K562 (cell line): ENCODE results near the gene PRKAR2B. TPM values are rescaled to one million over a fixed set of nuclear protein-coding genes. Genes with fewer than 3 reads are reported as not detected.

Experiments used
- ATAC-seq: fragments of 200-7000 bp; cut with Tn5 transposase; 3 replicates; pipeline ENCODE4 v1.9.1; 2020; ENCODE audit warnings: moderate library complexity
- BruUV-seq: library from RNA; stranded (reverse); fragments of 400-500 nt; replicated peaks from 2 replicates; lab custom pipeline; 2021; lab: Mats Ljungman, UMichigan
- CTCF ChIA-PET: fragments of 300-600 bp; formaldehyde crosslinking; extraction: SDS; loops from one replicate; lab custom pipeline; 2021; ENCODE audit warnings: low intra/inter-chr PET ratio; lab: Yijun Ruan, JAX
- POLR2A ChIA-PET: fragments of 300-600, 350-650 bp; sonication (Branson Sonifier 250); formaldehyde crosslinking; extraction: SDS; loops from one replicate; lab custom pipeline; 2021; ENCODE audit warnings: antibody characterized with exemption, inconsistent platforms; lab: Yijun Ruan, JAX
- DNase-seq, 4 experiments: peaks; one replicate each; pipeline versions ENCODE4 v3.0.0 to v3.0.0-alpha.2; 2011 to 2018; ENCODE audit warnings: low spot score in 3 of 4, mixed read lengths in 3 of 4; ENCODE audit errors: extremely low read depth in 1 of 4
- FAIRE-seq: peaks from 2 replicates; lab custom pipeline; 2011; peaks lifted over from hg19 to GRCh38; lab: Jason Lieb, UNC
- H2AFZ ChIP-seq: 2 replicates; pipeline ENCODE4 v1.6.0; 2011; ENCODE audit warnings: low read depth, low read length, control low read depth, inconsistent platforms
- H3K27ac ChIP-seq: fragments of 200-600 bp; 3 replicates; pipeline ENCODE4 v1.8.0; 2011; ENCODE audit warnings: low read depth, mild to moderate bottlenecking, control low read depth, inconsistent platforms, low read length, moderate library complexity, mixed read lengths; ENCODE audit errors: extremely low read depth
- H3K27me3 ChIP-seq, 2 experiments: fragments of 300-600 bp in 1 of 2; 2 replicates in 1 of 2; 3 replicates in 1 of 2; pipeline versions ENCODE4 v1.6.0 to v1.8.0; 2011; ENCODE audit warnings: inconsistent platforms in 2 of 2, low read length in 2 of 2, mild to moderate bottlenecking in 1 of 2, mixed read lengths in 1 of 2, moderate library complexity in 1 of 2; ENCODE audit not compliant: control insufficient read depth in 2 of 2, insufficient read depth in 2 of 2
- H3K36me3 ChIP-seq: fragments of 300-600 bp; 3 replicates; pipeline ENCODE4 v1.8.0; 2011; ENCODE audit warnings: mild to moderate bottlenecking, low read length, inconsistent platforms; ENCODE audit not compliant: control insufficient read depth, insufficient read depth
- H3K4me1 ChIP-seq, 2 experiments: fragments of 200-600 bp in 1 of 2; replicated peaks in 1 of 2; 2 replicates in 1 of 2; 3 replicates in 1 of 2; pipeline versions ENCODE4 v1.5.1 to v1.8.0; 2011; ENCODE audit warnings: inconsistent platforms in 2 of 2, low read length in 2 of 2, mild to moderate bottlenecking in 1 of 2, mixed read lengths in 1 of 2, moderate library complexity in 1 of 2; ENCODE audit not compliant: control insufficient read depth in 2 of 2, insufficient read depth in 2 of 2
- H3K4me2 ChIP-seq: 2 replicates; pipeline ENCODE4 v1.6.1; 2011; ENCODE audit warnings: low read length, control low read depth, inconsistent platforms, mixed read lengths; ENCODE audit not compliant: insufficient read depth
- H3K4me3 ChIP-seq: fragments of 200-600 bp; sonication (generic), shearing (Covaris generic); 2 replicates; pipeline ENCODE4 v1.5.1; 2016; ENCODE audit warnings: control low read depth, inconsistent platforms
- H3K79me2 ChIP-seq: fragments of 200-600 bp; 3 replicates; pipeline ENCODE4 v1.8.0; 2011; ENCODE audit warnings: low read length, inconsistent platforms; ENCODE audit not compliant: control insufficient read depth, insufficient read depth
- H3K9ac ChIP-seq, 2 experiments: 2 replicates each; pipeline versions ENCODE4 v1.6.0 to v1.6.1; 2011; ENCODE audit warnings: low read depth in 2 of 2, low read length in 2 of 2, control low read depth in 1 of 2, inconsistent platforms in 1 of 2, mild to moderate bottlenecking in 1 of 2, mixed read lengths in 1 of 2; ENCODE audit not compliant: insufficient read depth in 1 of 2
- H3K9me1 ChIP-seq: one replicate; pipeline ENCODE4 v1.6.0; 2011; ENCODE audit warnings: inconsistent platforms, mild to moderate bottlenecking, low read length, moderate library complexity; ENCODE audit not compliant: control insufficient read depth, insufficient read depth
- H3K9me3 ChIP-seq: replicated peaks from 2 replicates; pipeline ENCODE4 v1.5.1; 2011; ENCODE audit warnings: low read depth, low read length, inconsistent platforms; ENCODE audit not compliant: control insufficient read depth, insufficient read depth
- H4K20me1 ChIP-seq: replicated peaks from 2 replicates; pipeline ENCODE4 v1.6.1; 2011; ENCODE audit warnings: low read length, inconsistent platforms, mixed read lengths; ENCODE audit not compliant: control insufficient read depth, insufficient read depth
- C11orf30 ChIP-seq: fragments of 450-650 bp; IDR thresholded peaks from 2 replicates; pipeline ENCODE4 v1.6.1; 2016; ENCODE audit warnings: low read depth, mild to moderate bottlenecking
- GATA2 ChIP-seq: sonication (generic); formaldehyde crosslinking; IDR thresholded peaks from 2 replicates; pipeline ENCODE4 v1.4.0; 2020; ENCODE audit warnings: mild to moderate bottlenecking, missing genetic modification reagents
- MAFF ChIP-seq: IDR thresholded peaks from 2 replicates; pipeline ENCODE4 v1.6.1; 2012; ENCODE audit warnings: low read length, improper control_type of control experiment
- MAFG ChIP-seq: fragments of 450-650 bp; conservative IDR thresholded peaks from 2 replicates; pipeline ENCODE4 v1.6.1; 2016; ENCODE audit warnings: missing genetic modification characterization, missing compliant biosample characterization
- MAFK ChIP-seq: IDR thresholded peaks from 2 replicates; pipeline ENCODE4 v1.6.1; 2011; ENCODE audit warnings: low read length, improper control_type of control experiment
- MCM2 ChIP-seq: fragments of 450-650 bp; IDR thresholded peaks from 2 replicates; pipeline ENCODE4 v1.6.1; 2017; ENCODE audit warnings: low read depth, mild to moderate bottlenecking
- SRSF1 ChIP-seq: fragments of 200-400 bp; formaldehyde crosslinking; IDR thresholded peaks from 2 replicates; pipeline ENCODE4 v1.6.1; 2017; ENCODE audit warnings: mild to moderate bottlenecking, low read depth, low read length, moderate library complexity
- STAT6 ChIP-seq: sonication (generic); formaldehyde crosslinking; IDR thresholded peaks from 2 replicates; pipeline ENCODE4 v1.8.1; 2023; ENCODE audit warnings: mild to moderate bottlenecking, missing genetic modification reagents
- VEZF1 ChIP-seq: fragments of 200-800 bp; sonication (Bioruptor generic); IDR thresholded peaks from 2 replicates; pipeline ENCODE4 v1.6.1; 2017; ENCODE audit warnings: missing genetic modification characterization, missing compliant biosample characterization
- ZC3H11A ChIP-seq: IDR thresholded peaks from 2 replicates; pipeline ENCODE4 v1.6.1; 2012; ENCODE audit warnings: low read depth, low read length, improper control_type of control experiment
- ZNF316 ChIP-seq: fragments of 450-650 bp; IDR thresholded peaks from 2 replicates; pipeline ENCODE4 v1.6.1; 2016
- WGBS: fragments of 100-300 bp; shearing (Covaris generic); methylation state at CpG from one replicate; pipeline ENCODE4 v1.1.6; 2016; ENCODE audit warnings: low coverage, mixed read lengths; ENCODE audit not compliant: insufficient coverage; ENCODE audit errors: missing lambda C conversion rate; 5-methylcytosine and 5-hydroxymethylcytosine counted together
- in situ Hi-C: fragments of 300-500 bp; cut with MboI; formaldehyde crosslinking; loops from 4 replicates; pipeline ENCODE4 v1.15.0; 2018; ENCODE audit warnings: inconsistent platforms, mixed read lengths
- intact Hi-C: fragments of 100-400 bp; cut with micrococcal nuclease; formaldehyde crosslinking; loops from 2 replicates; pipeline ENCODE4 v1.14.2; 2022
- polyA plus RNA-seq, 8 experiments: library from polyadenylated mRNA; depleted of rRNA in 4 of 8; stranded (reverse) in 5 of 8; unstranded in 3 of 8; fragments of >200 nt; fragmentation: Nextera tagmentation in 2 of 8; fragmentation: Illumina TruSeq in 1 of 8; extraction: Ambion mirVana in 2 of 8; extraction: Trizol in 1 of 8; gene quantifications; 2 replicates each; pipeline versions ENCODE4 v1.2.1 to v1.2.3, GENCODE V29; 2011 to 2014; ENCODE audit warnings: inconsistent platforms in 1 of 8, missing spikeins in 1 of 8
- total RNA-seq, 7 experiments: library from RNA; depleted of rRNA in 6 of 7; stranded (reverse); fragments of >200 nt in 6 of 7; fragmentation: Illumina TruSeq in 2 of 7; extraction: Trizol in 2 of 7; gene quantifications; 2 replicates each; pipeline versions ENCODE4 v1.2.1 to v1.2.3, GENCODE V29; 2011 to 2021; ENCODE audit warnings: low replicate concordance in 1 of 7

The PRKAR2B gene
- total and polyA plus RNA-seq, 9 of the 15 experiments (the other 6 are each of a cell fraction or from before 2014, with no cell fraction given): 59.0 to 173 (median 129) TPM

DNA sequence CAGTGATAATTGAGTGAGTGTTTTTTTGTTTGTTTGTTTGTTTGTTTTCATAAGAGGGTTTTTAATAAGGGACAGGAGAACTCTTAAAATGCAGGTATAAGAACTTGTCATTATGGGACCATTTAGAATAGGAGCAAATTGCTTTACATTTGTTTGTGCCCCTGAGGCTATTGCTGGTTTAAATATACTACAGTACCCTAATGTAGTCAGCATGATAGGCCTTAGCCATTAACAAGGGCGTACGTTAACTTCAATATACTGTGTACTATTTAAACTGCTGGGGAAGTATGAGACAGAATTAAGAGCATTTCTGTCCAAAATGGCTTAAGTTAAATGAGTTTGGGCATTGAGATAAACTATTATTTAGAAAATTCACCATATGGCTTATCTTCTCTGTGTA, 26.2 kb downstream of the PRKAR2B start (continued):
- TF ChIP-seq MCM2: no peak
- TF ChIP-seq VEZF1 (CRISPR knock-in tag): no peak
- TF ChIP-seq GATA2 (CRISPR knock-in tag): no peak
- TF ChIP-seq SRSF1: no peak

DNA sequence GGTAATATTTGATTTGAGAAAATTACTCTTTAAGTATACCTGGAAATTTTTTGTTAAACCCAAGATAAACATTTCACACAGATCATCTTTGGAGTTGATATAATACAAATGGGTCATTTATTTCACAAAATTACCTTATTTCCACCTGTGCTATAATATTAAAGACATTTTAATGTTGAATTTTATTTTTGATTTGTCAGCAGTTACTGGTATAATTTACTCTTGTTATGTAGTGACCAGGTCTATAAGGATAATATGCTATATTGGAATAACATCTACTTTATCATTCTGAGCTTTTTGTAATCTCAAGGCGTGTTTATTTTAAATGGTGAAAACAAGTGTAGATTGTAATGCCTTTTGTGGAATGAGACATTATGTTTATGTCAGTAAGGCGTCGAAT, 26.6 kb downstream of the PRKAR2B start:
- peaks cover 11 to 18% of the 10 kb centered on the region in 2 experiments for H3K4me1 ChIP-seq
- ChIA-PET CTCF (no interaction called here), POLR2A (no interaction called here)
- H4K20me1 ChIP-seq: 0 out of 2 replicates have a peak, but pooled peaks cover 4% of the 10 kb centered on the region
- no peak overlapping the region for H3K9ac ChIP-seq
- H3K79me2 ChIP-seq: peaks cover 81% of the 10 kb centered on the region
- TF ChIP-seq ZC3H11A (no peak), MAFF (peak; percentile 82), MAFG (tag) (peak; percentile 81), MAFK (peak; percentile 68; the same call in 1 of the 2 replicates), C11orf30 (peak; percentile 91), ZNF316 (peak; percentile 97), STAT6 (CRISPR knock-in tag) (no peak)
- H3K4me3 ChIP-seq: no peak overlapping the region
- ATAC-seq (no peak), DNase-seq (no peak), FAIRE-seq (no peak)
- H3K27ac ChIP-seq: no peak overlapping the region
- H3K9me3 ChIP-seq: peaks cover 3% of the 10 kb centered on the region; the same call in 1 of the 2 replicates
- intact Hi-C loops (no loop called here), in situ Hi-C loops (no loop called here)
- H3K9me1 ChIP-seq: no peaks in the 10 kb centered on the region
- H3K27me3 ChIP-seq: no peaks in the 10 kb centered on the region
- peaks cover 31% of the 10 kb centered on the region for H3K36me3 ChIP-seq
- no peak overlapping the region for H3K4me2 ChIP-seq
- WGBS: 95% methylated on average over 3 of the region's 3 CpGs
- H2AFZ ChIP-seq: no peak overlapping the region
- BruUV-seq: no TSS peak
